HG02970 (cell line): Measurements from ENCODE around the gene PAX9.

Experiments used
- ATAC-seq: cut with Tn5 transposase; IDR thresholded peaks from one replicate; pipeline ENCODE4 v1.9.1; 2021; ENCODE audit warnings: mild to moderate bottlenecking, moderate library complexity, moderate number of reproducible peaks; ENCODE audit not compliant: unreplicated experiment, low FRiP score

Gene PAX9

DNA sequence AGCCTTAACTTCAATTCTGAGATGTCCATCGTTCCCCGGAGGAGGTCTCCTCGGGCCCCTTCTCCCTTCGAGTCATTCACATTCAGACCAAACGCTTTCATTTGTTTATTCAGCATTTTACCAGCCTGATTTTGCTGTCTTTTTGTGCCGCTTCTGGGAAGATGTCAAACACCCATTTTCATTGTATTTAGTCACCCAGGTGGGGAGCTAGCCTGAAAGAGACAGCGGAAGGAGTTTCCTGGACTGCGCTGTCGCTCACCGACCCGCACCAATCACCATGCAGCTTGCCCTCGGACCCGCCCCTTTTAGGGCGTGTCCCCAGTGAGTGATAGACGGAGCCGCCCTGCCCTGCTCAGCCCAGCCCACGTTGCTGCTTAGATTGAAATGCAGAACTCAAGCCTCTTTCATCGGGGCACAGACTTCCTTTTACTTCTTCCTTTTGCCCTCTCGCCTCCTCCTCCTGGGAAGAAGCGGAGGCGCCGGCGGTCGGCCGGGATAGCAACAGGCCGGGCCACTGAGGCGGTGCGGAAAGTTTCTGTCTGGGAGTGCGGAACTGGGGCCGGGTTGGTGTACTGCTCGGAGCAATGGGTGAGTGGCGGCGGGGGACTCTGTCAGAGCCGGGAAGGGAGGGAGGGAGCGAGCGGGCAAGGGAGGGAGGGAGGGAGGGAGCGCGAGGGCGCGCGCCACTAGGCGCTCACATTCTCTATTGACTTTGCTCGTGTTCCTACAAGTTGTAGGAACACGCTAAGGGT lies at the start of gene PAX9:
PAX9 (plus strand) TSS at position 355 of the 752 bp plus-strand sequence; CDS start at position 585, 230 bp downstream.
- no peak for ATAC-seq

DNA sequence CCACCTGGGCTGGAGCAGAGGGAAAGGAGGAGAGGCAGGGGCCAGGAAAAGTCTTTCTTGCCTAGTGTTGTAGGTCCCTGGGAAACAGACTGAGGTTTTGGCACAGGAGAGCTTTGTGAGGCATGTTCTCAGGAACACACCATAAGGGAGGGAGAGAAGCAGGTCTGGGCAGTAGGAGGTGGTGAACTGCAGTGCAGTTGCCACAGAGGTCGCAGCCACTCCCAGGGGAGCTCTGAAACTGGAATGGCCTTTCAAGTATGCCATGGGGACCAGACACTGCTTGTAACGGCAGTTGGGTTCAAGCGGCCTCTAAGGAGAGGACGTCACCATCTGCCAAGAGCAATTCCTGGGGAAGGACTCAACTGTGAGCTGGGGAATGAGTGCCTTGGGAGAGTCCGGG lies 43.8 kb upstream of the PAX9 start:
- no peak for ATAC-seq

DNA sequence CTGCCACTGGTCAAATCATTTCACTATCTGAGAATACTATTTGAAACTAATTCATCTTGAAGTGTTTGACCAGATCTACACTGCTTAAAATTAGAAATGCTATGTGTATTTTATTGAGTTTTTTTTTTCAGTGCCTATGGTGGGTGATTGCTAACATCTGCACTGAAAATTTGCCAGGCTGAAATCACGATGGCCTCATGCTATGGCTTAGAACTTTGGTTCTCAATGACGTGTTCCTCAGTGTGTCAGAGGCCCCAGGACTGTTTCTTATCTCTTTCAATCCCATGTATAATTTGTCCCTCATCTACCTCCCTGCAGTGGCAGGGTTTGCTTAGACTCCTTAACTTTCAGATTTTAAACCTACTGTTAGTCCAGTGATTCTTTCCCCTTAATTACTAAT lies 43.0 kb upstream of the PAX9 start:
- no peak for ATAC-seq

DNA sequence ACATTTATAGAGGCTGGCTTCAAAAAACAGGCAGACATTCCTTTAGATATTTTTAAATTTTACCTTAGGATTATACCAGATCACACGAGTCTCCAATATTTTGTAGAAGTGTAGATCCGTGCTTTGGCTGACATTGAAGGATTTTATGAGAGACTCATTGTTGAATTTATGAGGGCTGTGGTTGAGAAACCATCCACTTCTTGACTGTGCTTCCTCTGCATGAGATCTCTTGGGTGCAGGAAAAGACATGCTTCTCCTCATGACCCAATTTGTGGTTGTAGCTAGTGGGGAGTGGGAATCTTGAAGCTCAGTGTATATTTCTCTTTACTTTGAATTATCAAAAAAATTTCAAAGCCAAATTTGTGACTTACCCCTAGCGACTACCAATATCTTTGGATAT lies 42.5 kb upstream of the PAX9 start:
- ATAC-seq, result no peak

DNA sequence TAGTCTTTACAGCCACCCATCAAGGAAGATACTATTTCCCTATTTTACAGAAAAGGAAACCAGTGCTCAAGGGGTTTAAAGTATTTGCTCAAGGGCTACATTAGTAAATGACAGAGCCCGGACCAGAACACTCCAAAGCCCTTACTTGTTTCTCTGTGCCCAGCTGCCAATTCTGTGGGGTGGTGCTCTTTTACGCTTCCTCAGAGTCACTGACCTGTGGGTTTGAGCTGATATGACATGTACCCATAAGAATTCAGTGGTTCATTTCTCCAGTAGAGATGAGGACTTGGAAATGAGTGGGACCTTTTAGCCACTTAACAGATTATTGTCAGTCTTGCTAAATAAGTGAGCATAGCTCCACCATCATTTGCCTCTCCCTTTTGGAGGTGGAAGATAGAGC lies 41.8 kb upstream of the PAX9 start:
- ATAC-seq, result no peak

DNA sequence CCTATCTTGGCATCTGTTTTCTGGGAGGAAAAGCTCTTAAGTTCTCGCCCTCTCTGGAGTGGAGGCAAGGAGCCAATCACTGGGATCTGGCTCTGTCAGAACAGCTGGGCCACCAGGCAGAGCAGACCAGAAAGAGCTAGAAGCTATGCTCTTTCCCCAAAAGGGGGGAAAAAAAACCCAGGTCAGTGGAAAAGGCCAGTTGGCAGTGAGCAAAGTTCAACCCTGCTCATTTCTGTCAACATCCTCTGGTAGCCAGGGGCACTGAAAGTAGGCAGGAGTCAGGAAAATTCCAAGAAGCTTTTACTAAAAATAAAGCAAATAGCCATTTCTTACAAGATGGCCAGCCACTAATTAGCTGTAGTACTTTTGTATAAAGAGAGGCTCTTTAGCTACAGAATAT lies 36.6 kb upstream of the PAX9 start:
- ATAC-seq, result no peak

DNA sequence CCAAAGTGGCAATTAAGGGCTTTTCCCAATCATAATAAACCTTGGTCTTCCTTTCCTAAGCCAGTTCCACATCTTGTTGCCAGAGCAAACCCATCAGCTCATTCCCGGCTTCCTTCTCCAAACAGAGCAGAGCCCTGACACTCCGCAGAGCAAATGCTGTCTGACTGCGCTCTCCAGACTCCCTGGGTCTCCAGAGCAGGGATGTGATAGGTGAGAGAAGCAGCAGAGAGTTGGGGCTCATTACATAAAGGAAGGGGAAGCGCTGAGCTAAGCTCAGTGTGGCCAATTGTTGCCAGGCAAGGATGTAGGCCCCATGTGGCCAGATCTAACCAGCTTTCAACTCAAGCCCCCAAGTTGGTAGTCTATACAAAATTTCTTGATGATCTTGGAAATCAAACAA lies 36.2 kb upstream of the PAX9 start:
- no peak for ATAC-seq

DNA sequence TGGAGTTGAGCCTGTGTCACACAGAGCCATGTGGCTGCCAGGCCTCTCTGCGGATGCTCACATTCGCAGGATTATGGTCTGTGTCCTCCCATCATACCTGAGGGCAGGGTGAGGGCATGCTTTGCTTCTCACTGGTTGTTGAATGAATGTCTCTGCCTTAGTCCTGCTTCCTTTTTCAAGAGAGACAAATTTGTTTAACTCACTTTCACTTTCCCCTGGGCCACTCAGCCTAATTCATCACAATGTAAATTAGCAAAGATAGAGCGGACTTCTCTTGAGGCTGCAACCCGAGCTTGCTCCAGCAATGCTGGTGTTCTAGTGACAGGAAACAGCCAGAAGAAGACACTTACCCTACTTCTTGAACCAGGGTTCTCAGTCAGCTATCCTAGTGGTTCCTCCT lies 35.5 kb upstream of the PAX9 start:
- no peak for ATAC-seq

DNA sequence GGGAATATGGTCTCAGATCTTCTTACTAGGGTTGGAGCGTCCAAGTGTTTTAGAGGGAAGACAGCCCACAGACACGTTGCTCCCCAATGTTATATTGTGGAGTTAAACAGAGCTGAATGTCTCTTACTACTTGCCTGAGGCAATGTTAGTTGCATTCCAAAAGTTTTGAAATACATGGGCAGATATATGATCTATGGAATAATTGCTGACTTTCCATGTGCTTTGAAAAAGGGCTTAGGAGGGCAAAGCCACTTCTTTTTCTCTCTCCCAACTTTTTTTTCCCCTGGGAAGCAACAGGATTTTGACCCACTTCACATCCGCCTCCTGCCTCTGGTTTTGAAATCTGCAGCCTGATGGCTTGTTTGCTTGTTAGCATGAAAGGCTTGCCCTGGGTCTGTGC lies 33.7 kb upstream of the PAX9 start:
- ATAC-seq, result no peak

DNA sequence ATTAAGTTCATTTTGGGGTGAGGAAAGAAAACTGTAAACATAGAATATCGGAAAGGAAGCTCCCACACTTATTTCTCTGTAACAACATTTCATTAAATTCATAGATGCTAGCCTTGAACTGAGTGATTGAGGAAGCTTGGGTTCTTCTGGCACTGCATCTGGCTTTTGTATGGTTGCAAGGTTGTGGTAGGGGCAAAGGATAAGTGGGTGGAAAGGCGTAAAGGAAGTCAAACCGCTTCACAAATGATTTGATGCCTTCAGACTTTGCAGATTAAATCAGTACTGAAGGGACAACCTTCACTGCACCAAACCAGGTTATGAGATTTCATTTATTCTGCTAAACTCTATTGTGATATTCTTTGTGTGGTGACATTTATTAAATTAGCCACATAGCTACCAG lies 28.1 kb upstream of the PAX9 start:
- no peak for ATAC-seq

DNA sequence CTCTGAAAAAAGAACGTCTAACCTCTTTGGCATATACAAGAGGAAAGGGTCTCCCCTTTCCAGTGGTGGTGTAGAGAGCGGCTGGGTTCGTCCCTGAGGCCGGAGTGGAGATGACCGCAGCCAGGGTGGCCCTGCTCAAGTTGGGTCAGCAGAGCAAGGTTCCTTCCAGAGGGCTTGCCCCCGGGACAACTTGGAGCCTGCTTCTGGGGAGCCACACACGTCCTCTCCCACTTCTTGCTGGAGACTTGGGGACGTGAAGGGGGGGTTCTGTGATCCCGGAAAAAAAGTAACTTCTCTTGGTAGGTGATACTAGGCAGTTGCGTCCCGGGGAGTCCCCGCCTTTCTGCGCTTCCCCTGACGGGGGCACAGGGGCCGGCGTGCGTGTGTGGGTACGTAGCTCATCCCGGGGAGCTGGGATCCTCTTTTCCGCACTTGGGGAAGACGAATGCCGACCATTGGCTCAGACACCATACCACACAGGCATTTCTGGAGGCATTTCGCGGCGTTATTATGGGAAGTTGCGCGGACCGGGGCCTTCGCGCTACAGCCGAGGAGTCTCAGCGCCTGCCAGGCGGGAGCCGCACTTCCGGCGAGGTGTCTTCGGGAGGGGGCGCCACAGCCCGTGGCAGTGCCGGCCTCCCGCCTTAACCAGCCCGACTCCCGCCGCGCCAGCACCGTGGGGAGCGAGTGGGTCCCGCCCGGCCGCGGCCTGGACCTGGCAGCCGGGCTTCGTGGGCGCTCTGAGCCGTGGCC lies 14.8 kb upstream of the PAX9 start:
- ATAC-seq, result no peak

DNA sequence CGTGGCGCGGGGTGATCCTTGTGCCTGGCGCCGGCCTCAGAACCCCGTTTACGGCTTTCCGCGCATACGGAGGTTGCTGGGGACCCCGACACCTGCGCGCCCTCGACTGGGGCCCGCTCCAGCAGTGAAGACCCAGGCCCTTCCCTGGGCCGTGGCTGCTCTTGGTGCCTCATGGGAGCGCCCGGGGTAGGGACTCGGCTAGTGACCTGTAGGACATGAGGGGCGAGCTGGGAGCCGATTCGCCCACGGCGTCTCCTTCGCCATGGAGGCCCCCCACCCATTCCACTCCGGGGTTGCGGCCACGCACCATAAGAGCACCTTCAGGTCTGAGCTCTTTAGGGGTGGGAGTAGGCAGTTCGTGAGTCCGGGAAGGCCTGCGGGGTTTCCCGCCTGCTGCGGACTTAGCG lies 14.2 kb upstream of the PAX9 start:
- ATAC-seq, result no peak

DNA sequence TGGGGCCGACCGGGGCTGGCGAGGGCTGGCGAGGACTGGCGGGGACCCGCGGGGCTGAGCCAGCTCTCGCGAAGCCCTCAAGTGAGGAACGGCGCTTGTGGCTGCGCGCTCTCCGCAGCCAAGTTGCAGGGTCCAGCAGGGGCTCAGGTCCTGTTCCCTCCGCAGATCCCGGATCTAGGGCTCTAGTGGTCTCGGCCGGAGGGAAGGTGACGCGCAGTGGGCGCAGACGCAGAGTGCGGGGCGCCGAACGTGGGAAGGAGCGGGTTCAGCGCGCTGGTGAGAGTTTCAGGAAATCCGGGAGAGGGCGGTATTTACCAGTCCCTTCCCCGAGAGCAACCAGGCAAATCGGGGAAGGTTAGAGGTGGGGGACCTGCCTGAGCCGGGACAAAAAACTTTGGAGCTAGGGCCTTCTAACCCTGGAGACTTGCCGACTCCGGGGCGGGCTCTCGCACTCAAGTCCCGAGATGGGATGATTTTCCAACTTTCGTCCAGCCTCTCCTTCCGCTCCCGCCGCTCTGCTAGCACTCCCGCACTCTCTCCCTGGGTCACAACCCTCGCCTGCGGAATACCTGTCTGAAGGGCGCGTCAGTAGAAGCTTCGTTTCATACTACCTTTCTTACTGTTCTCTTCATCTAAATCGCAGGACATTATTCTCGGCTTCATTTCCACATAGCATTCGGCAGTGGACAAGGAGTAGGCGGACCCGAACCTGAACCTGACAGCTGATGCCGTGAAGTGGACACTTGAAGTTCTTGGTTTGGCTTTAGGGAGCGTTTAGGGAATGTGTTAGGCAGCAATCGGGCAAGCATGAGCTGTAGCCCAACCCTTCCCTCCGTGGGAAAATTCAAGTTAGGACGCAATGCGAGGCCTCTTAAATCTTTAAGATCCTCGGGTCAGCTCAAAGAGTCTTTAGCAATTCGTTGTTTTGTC lies 13.6 kb upstream of the PAX9 start:
- no peak for ATAC-seq

DNA sequence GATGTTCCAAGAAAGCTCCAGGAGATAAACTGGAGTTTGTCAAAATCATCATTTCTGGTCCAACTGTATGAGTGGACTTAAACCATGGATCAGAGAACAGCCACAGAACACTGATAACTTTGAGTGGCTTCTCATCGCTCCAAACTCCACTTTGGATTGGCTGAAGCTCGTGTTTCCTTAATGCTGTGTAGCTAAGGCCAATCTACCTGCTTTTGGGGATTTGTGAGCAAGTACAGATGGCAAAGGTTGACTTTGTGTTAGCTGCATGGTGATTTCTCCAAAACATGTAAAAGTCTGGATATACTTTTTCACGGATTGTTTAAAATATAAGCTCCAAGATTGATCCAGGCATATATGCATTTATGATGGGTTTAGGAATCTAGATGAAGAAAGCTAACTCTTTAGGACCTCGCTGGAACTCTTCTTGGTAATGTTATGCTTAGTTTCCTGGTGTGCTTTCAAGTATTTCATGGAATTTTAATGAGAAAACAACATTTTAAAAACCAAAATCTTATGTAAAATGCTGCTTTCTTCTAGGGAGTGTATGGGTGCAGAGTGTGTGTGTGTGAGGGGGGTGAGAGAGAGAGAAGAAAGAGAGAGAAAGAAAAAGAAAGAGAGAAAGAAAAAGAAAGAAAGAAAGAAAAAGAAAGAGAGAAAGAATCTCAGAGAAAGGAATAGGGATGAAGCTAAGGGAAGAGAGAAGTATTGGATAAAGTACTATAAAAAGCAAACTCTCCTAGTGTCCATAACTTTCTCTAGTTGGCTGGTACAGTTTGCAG lies 11.6 kb upstream of the PAX9 start:
- ATAC-seq, result no peak

DNA sequence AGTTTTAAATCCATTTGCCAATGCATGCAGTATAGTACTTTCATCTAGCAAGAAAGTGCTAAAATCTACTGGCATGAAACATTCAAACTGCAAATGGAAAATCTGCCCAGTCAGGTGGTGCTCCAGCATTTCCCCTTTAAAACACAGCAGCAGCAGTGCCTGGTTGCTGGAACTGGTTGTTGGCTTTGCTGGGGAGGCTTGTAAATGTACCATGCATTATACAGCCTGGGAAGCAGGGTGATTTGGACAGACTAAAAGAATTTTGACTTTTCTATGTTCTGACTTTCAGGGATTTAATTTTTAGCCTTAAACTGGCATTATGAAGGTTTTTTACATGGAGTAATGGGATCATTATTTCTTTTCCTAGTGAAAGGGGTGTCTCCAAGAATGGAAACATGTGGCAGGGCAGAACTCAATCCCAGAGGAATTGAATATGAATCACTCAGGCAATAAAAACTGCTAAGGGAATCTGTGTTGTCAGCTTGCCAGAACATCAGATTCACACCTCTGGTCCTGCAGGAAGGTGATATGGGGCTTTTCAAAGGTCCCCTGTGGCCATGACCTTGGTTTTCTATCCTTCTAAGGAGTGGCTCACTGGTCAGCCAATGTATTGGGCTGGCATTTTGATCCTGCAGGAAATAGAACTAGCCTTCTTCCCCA lies 9.0 kb upstream of the PAX9 start:
- no peak for ATAC-seq

DNA sequence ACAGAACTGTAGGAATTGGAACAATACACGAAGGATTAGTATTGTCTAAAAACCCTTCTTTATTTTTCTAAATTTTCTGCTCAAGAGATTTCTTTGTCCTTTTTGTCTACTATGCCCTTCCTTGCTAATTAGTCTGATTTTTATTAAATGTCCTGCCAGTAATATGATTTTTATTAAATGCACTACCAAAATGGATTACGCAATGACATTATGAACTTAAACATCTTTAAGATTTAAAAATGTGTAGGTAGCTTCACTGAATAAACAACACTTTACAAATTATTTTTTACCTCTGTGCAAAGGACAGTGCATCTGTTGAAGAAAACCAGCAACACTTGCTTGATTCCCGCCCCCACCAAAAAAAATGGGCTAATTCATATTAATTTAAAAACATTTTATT lies 8.2 kb upstream of the PAX9 start:
- ATAC-seq, result no peak

DNA sequence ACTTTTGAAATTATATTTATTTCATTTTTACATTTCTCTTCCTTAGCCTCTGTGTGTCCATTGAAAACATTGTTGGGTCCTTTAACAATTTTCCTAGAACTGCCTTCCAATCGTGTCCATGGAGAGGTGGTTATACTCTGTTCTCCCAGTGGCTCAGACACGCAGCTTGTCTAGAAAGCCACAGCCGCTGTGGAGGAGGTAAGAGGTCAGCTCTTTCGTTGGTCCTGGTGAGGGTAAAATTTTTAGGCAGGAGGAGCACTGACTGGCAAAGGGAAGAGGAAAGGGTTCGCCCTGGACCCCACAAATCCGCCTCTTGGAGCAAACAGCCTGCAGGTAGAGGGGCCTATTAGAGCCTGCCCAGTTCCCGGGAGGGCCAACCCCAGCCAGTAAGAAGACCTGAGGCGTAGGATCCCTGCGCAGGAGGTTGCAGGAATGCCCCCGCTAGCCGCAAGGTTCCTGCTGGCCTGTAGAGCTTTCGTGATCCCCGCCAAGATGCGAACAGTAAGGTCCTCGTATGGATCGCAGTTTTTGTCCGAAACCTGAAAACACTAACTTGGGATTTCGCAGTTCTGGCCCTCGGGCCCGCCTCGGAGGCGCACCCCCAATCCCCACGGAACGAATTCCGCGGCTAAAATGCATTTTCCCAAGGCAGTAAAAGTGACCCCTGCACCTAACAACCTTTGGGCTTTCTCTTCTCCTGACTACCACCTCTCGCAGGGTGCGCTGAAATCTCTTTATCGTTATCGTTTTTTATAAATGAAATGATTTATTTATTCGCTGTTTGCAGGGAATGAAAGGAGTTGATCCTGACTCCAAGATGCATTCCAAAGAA lies 7.5 kb upstream of the PAX9 start:
- no peak for ATAC-seq

DNA sequence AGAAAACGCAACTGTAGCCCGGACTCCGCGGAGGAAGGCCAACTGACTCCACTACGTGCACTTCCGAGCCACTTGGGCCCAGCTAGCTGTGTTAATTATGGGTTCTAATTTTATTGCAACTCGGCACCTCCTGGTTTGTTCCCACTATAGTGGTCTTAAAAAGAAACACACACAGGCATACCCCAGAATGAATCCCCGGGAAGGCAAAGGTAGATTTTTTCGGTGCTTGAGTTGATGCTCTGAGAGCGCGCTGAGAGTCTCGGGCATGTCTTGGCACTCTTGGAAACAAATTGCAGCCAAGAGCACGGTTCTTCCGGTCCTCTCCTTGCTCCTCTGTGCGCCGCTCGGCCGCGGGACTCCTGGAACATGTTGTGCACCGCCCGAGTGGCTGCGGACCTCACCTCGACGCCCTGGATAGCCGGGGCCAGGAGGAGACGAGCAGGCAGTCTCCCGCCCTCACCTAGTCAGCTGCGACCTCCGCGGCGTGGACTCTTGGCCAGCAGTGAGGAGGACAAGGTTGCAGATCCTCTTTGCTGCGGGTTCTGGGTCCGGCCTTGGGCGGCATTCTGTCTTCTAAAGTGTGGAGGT lies 6.8 kb upstream of the PAX9 start:
- ATAC-seq, result no peak

DNA sequence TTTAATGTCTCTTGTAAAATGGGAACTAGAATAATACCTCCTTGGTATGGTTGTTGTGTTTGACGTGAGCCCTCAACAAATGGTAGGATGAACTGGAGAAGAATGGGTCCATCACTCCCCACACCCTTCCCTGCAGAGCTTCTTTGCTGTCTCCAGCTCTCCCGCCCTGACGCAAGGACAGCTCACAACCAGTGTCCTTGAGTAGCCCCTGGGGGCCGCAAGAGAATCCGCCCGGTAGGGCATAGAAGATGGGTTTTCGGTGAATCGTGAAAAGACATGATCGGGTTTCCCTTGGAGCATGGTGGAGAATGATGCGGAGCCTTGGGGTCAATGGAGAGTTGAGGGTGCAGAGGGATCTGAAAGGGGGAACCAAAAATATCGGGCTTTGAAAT lies 6.1 kb upstream of the PAX9 start:
- ATAC-seq, result no peak
